Inflammatory macrophage treated with lipopolysaccharide for 1 hour (primary cell): ENCODE data around the gene BBS9.

ENCODE experiments used
- DNase-seq, 2 donors: peaks; one replicate each; pipeline ENCODE4 v3.0.0-alpha.2; 2020 to 2022

BBS9 gene

GRCh38 chr7:33128631-33128989, 754 bp upstream of the BBS9 start:
- DNase-seq: no peak

- no peak for DNase-seq
These were observed 416 bp downstream of the BBS9 start for GRCh38 chr7:33129806-33130153.

- no peak for DNase-seq
These were observed 820 bp downstream of the BBS9 start for GRCh38 chr7:33130184-33130583.

GRCh38 chr7:33137103-33137502, 7.7 kb downstream of the BBS9 start:
- DNase-seq: no peak

- no peak for DNase-seq
These were observed 13.2 kb downstream of the BBS9 start for GRCh38 chr7:33142585-33142984.

GRCh38 chr7:33143996-33144718, 14.8 kb downstream of the BBS9 start:
- no peak for DNase-seq

GRCh38 chr7:33145156-33145555, 15.8 kb downstream of the BBS9 start:
- DNase-seq: no peak

- no peak for DNase-seq
These were observed 22.7 kb downstream of the BBS9 start for GRCh38 chr7:33152087-33152486.

- DNase-seq: no peak
These were observed 26.4 kb downstream of the BBS9 start for GRCh38 chr7:33155811-33156210.

GRCh38 chr7:33156441-33156840, 27.1 kb downstream of the BBS9 start:
- no peak for DNase-seq

- DNase-seq: no peak
These were observed 27.9 kb downstream of the BBS9 start for GRCh38 chr7:33157311-33157710.

GRCh38 chr7:33157781-33158180, 28.4 kb downstream of the BBS9 start:
- no peak for DNase-seq

- DNase-seq: no peak
These were observed 48.5 kb downstream of the BBS9 start for GRCh38 chr7:33177876-33178275.

GRCh38 chr7:33179519-33179918, 50.2 kb downstream of the BBS9 start:
- DNase-seq: no peak

- no peak for DNase-seq
These were observed 54.1 kb downstream of the BBS9 start for GRCh38 chr7:33183504-33183903.

GRCh38 chr7:33184828-33185227, 55.5 kb downstream of the BBS9 start:
- DNase-seq: no peak

- peak; percentile 24 to 56 for DNase-seq
These were observed 56.4 kb downstream of the BBS9 start for GRCh38 chr7:33185786-33186185.

GRCh38 chr7:33186192-33186591, 56.8 kb downstream of the BBS9 start:
- DNase-seq: no peak

- DNase-seq: no peak
These were observed 61.4 kb downstream of the BBS9 start for GRCh38 chr7:33190688-33191304.

GRCh38 chr7:33191340-33191739, 62.0 kb downstream of the BBS9 start:
- no peak for DNase-seq

- no peak for DNase-seq
These were observed 63.4 kb downstream of the BBS9 start for GRCh38 chr7:33192695-33193291.

- DNase-seq: no peak
These were observed 64.0 kb downstream of the BBS9 start for GRCh38 chr7:33193308-33193864.

- DNase-seq: peak in 1 of 2 donors; percentile 33
These were observed 65.9 kb downstream of the BBS9 start for GRCh38 chr7:33195264-33195663.

- no peak for DNase-seq
These were observed 66.9 kb downstream of the BBS9 start for GRCh38 chr7:33196221-33196620.
